ENCODE measurements around the gene PAPSS2.

DNA sequence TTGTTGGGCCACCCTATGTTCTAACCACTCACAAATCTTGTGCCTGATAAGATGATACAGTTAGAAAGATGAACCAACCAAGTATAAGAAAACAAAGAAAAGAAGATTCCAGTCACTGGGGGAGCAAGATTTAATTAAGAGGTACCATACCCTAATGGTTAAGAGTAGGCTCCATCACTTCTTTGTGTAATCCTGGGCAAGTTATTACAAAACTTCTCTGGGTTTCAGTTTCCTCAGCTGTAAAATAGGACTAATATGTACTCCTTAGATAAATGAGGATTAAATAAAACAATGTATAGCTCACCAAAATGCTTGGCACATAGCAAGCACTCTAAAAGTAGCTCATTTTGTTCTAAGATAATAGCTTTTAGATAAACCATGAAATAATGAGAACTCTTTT, 99.9 kb downstream of the PAPSS2 start:
- TF ChIP-seq CTCF (conservative IDR thresholded peaks at IDR 0.05; ENCODE audit: low read length) (no peak), EZH2phosphoT487 (IDR thresholded peaks at IDR 0.05; ENCODE audit: borderline replicate concordance, low read depth, low read length) (no peak)
